ENCODE data around the gene NXPH4. TPM values are rescaled to one million over a fixed set of nuclear protein-coding genes. Genes with fewer than 3 reads are reported as not detected.

Gene NXPH4
- total RNA-seq, 1 experiment from 2014 or later = 4.8 TPM

DNA sequence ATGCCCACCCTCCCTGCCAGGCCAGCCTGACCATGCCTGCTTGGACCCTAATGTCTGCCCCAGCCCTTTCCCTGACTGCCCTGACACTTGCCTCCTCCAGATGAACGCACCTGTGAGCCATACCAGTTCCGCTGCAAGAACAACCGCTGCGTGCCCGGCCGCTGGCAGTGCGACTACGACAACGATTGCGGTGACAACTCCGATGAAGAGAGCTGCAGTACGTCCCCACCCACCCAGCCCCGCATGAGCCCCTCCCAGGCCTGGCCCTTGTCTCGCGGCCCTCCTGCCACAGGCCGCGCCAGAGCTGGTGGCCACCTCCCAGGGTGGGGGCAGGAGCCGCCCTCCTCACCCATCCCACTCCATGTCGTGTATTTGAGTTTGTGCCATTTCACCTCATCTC, 14.3 kb upstream of the NXPH4 start:
- POLR2A ChIA-PET (ENCODE audit: low non-redundant PET) = no interaction called here
- CTCF ChIA-PET = no interaction called here
- no TSS peak for BruUV-seq (replicated peaks)
- no peaks in the 10 kb centered on the region for H3K27me3 ChIP-seq (replicated peaks; ENCODE audit: insufficient read depth, low read depth, low read length, poor library complexity)
- H3K27ac ChIP-seq (ENCODE audit: low read depth, low read length, poor library complexity, severe bottlenecking) = no peak overlapping the region
- no peak overlapping the region for H3K4me3 ChIP-seq (ENCODE audit: low read depth, low read length, poor library complexity, severe bottlenecking)
- intact Hi-C loops (cut with micrococcal nuclease; ENCODE audit: unreplicated experiment) = no loop called here
- TF ChIP-seq, protein P1, sequence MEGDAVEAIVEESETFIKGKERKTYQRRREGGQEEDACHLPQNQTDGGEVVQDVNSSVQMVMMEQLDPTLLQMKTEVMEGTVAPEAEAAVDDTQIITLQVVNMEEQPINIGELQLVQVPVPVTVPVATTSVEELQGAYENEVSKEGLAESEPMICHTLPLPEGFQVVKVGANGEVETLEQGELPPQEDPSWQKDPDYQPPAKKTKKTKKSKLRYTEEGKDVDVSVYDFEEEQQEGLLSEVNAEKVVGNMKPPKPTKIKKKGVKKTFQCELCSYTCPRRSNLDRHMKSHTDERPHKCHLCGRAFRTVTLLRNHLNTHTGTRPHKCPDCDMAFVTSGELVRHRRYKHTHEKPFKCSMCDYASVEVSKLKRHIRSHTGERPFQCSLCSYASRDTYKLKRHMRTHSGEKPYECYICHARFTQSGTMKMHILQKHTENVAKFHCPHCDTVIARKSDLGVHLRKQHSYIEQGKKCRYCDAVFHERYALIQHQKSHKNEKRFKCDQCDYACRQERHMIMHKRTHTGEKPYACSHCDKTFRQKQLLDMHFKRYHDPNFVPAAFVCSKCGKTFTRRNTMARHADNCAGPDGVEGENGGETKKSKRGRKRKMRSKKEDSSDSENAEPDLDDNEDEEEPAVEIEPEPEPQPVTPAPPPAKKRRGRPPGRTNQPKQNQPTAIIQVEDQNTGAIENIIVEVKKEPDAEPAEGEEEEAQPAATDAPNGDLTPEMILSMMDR (conservative IDR thresholded peaks at IDR 0.05; ENCODE audit: low read depth, low read length) = no peak
- no peak for TF ChIP-seq EZH2 (IDR thresholded peaks at IDR 0.05; ENCODE audit: borderline replicate concordance, low read depth, low read length, poor library complexity, severe bottlenecking)
- no peaks in the 10 kb centered on the region for H3K9me3 ChIP-seq (ENCODE audit: low read depth, low read length, poor library complexity, severe bottlenecking)
- H3K36me3 ChIP-seq (ENCODE audit: insufficient read depth, low read length, poor library complexity, severe bottlenecking) = peaks cover 9% of the 10 kb centered on the region
- H3K4me1 ChIP-seq (ENCODE audit: insufficient read depth, low read length, poor library complexity, severe bottlenecking) = no peaks in the 10 kb centered on the region
- no peak for DNase-seq (ENCODE audit: low spot score)

DNA sequence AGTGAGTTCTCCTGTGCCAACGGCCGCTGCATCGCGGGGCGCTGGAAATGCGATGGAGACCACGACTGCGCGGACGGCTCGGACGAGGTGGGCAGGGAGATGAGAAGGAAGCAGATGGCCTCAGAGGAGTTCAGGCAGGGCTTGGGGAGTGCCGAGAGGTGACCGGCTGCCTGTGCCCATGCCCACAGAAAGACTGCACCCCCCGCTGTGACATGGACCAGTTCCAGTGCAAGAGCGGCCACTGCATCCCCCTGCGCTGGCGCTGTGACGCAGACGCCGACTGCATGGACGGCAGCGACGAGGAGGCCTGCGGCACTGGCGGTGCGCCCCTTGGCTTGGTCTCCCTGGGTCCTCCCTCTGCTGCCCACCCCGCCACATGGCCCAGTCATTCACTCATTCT, 13.4 kb upstream of the NXPH4 start:
- no peak for TF ChIP-seq EZH2 (IDR thresholded peaks at IDR 0.05; ENCODE audit: borderline replicate concordance, low read depth, low read length, poor library complexity, severe bottlenecking)
- TF ChIP-seq, protein P1 (conservative IDR thresholded peaks at IDR 0.05; ENCODE audit: low read depth, low read length) = no peak
- no peak for DNase-seq (ENCODE audit: low spot score)
- ChIA-PET POLR2A (ENCODE audit: low non-redundant PET) (no interaction called here), CTCF (no interaction called here)
- Histone ChIP-seq H3K27me3 (replicated peaks; ENCODE audit: insufficient read depth, low read depth, low read length, poor library complexity) (no peaks in the 10 kb centered on the region), H3K9me3 (ENCODE audit: low read depth, low read length, poor library complexity, severe bottlenecking) (no peaks in the 10 kb centered on the region), H3K36me3 (ENCODE audit: insufficient read depth, low read length, poor library complexity, severe bottlenecking) (peaks cover 9% of the 10 kb centered on the region), H3K4me1 (ENCODE audit: insufficient read depth, low read length, poor library complexity, severe bottlenecking) (no peaks in the 10 kb centered on the region), H3K27ac (ENCODE audit: low read depth, low read length, poor library complexity, severe bottlenecking) (no peak overlapping the region), H3K4me3 (ENCODE audit: low read depth, low read length, poor library complexity, severe bottlenecking) (no peak overlapping the region)
- intact Hi-C loops (cut with micrococcal nuclease; ENCODE audit: unreplicated experiment) = no loop called here
- BruUV-seq (replicated peaks) = no TSS peak

DNA sequence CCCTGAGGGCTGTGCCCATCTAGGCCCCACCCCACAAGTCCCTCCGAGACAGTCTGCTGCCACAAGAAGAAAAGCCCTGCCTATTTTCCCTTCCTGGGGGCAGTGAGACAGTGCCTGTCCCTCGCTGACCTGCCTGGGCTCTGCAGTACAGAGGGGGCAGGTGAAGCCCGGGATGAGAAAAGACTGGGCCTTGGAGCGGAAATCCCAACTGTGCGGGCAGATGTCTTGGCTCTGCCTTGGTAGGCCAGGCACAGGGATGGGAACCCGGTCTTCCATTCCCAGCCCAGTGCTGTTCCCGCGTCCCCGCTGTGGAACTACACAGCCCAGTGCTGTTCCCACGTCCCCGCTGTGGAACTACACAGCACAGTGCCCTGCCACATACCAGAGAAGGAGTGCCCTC, 12.8 kb upstream of the NXPH4 start:
- Histone ChIP-seq H3K9me3 (ENCODE audit: low read depth, low read length, poor library complexity, severe bottlenecking) (no peaks in the 10 kb centered on the region), H3K4me3 (ENCODE audit: low read depth, low read length, poor library complexity, severe bottlenecking) (no peak overlapping the region), H3K27me3 (replicated peaks; ENCODE audit: insufficient read depth, low read depth, low read length, poor library complexity) (no peaks in the 10 kb centered on the region), H3K36me3 (ENCODE audit: insufficient read depth, low read length, poor library complexity, severe bottlenecking) (peaks cover 9% of the 10 kb centered on the region), H3K4me1 (ENCODE audit: insufficient read depth, low read length, poor library complexity, severe bottlenecking) (no peaks in the 10 kb centered on the region), H3K27ac (ENCODE audit: low read depth, low read length, poor library complexity, severe bottlenecking) (no peak overlapping the region)
- no peak for DNase-seq (ENCODE audit: low spot score)
- no TSS peak for BruUV-seq (replicated peaks)
- ChIA-PET CTCF (no interaction called here), POLR2A (ENCODE audit: low non-redundant PET) (no interaction called here)
- intact Hi-C loops (cut with micrococcal nuclease; ENCODE audit: unreplicated experiment) = no loop called here
- TF ChIP-seq, protein P1 (conservative IDR thresholded peaks at IDR 0.05; ENCODE audit: low read depth, low read length) = no peak
- TF ChIP-seq EZH2 (IDR thresholded peaks at IDR 0.05; ENCODE audit: borderline replicate concordance, low read depth, low read length, poor library complexity, severe bottlenecking) = no peak

Measured in A673 (cell line).